ENCODE data around the gene RALGAPA2. TPM values are rescaled to one million over a fixed set of nuclear protein-coding genes. Genes with fewer than 3 reads are reported as not detected.

Gene RALGAPA2
- total and polyA plus RNA-seq, 7 experiments from 2014 or later: 6.7 to 45.4 (median 34.9) TPM

DNA sequence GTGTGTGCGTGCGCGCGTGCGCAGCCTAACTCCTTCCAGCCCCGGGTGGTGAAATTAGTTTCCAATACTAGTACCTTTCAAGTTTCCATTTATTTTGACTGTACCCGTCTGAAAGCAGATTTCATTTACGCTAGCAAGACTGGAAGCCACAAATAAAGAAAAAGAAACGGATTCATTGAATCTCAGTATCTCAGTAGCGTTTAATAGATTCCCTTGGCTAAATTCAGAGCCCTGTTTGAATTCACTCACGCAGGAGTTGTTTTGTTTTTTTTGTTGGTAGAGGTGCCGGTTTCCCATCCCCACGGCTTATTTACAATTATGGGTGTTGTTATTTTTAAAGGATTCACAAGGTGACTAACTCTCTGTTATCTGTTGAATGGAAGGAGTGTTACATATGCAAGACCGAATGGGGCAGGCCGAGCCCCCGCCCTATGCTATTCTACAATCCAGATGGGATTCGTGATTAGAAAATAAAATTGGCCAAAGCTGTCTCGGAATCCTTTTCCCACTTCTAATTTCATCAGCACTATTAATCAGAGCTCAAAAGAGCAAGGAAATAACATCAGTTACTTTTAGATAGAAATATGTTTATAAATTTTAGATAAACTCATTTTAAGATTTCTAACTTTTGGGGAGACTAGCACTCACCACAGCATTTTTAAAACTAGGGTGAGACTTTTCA lies 346.8 kb downstream of the RALGAPA2 start:
- Mint-ChIP-seq H3K27me3 (peaks cover 51 to 74% (median 63%) of the 10 kb centered on the region in 5 donors), H3K4me1 (peaks cover 8 to 34% (median 23%) of the 10 kb centered on the region in 7 donors), H3K27ac (no peak overlapping the region), H3K36me3 (peaks cover 0 to 5% (median 0%) of the 10 kb centered on the region in 5 donors), H3K9me3 (no peaks in the 10 kb centered on the region), H3K4me3 (peak overlapping the region in 1 of 10 donors; percentile 34)
- POLR2A ChIA-PET: no interaction called here
- DNase-seq (no peak), ATAC-seq (no peak)
- Histone ChIP-seq H3K27me3 (ENCODE audit: control insufficient read depth in 2 of 2, insufficient read depth in 2 of 2, low read length in 2 of 2) (no peaks in the 10 kb centered on the region), H3K9me3 (ENCODE audit: control insufficient read depth in 2 of 3, low read length in 3 of 3) (no peaks in the 10 kb centered on the region), H3K4me1 (ENCODE audit: control insufficient read depth in 2 of 2, insufficient read depth in 2 of 2, low read length in 2 of 2) (peaks cover 0 to 4% of the 10 kb centered on the region in 2 donors), H3K4me3 (ENCODE audit: low read length) (no peak overlapping the region), H3K36me3 (ENCODE audit: control insufficient read depth in 2 of 3, insufficient read depth in 3 of 3, low read length in 3 of 3) (no peaks in the 10 kb centered on the region), H3K27ac (ENCODE audit: low read depth, low read length) (no peak overlapping the region)
- intact Hi-C loops (cut with micrococcal nuclease): loop anchor here in 1 of 2 donors (5.0 to 10.0 kb wide), 3 partner anchors 1142 to 1339 kb away; partner anchors contain the start of gene PAX1
- CTCF ChIA-PET: no interaction called here

DNA sequence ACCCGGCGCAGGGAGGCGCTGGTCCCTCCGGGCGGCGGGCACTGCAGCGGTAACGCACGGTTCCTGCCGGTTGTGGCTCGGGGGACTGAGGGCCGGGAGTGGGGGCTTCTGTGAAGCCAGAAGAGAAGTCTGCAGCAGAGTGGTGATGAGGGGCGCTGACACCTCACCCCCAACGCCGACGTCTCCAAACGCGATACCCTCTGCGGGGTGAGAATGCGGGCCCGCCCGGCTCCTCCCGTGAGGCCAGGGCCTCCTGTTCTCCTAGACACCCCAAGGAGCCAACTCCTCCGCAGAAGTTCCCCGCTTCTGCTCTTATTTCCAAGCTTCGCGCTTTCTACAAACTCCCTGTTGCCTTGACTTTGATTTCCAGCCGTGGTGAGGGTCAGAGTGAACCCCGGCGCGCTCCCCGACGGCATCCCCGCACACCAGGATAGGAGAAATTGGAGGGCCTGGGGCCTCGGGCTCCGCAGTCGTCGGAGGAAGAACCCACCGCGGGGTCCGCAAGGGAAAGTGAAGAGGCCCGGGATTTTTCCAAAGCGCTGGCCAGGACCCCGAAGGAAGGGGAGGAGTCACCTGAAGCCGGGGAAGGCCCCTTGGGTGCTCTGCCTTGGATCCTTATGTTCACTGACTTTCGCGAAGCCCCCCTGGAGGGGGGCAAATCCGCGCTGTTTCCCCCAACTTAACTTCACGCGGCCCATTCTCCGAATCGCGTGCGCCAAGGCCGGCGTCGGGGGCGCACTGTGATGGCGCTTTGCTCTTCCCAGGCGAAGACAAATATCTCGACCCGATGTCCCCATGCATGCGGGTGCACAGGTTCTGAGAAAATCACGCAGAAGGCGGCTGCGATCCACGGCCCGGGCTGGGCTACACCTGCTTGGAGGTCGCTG lies 347.6 kb downstream of the RALGAPA2 start:
- intact Hi-C loops (cut with micrococcal nuclease): loop anchor here in 1 of 2 donors (5.0 to 10.0 kb wide), 3 partner anchors 1142 to 1340 kb away; partner anchors contain the start of gene PAX1
- H3K27me3 Mint-ChIP-seq: peaks cover 51 to 73% (median 61%) of the 10 kb centered on the region in 5 donors

DNA sequence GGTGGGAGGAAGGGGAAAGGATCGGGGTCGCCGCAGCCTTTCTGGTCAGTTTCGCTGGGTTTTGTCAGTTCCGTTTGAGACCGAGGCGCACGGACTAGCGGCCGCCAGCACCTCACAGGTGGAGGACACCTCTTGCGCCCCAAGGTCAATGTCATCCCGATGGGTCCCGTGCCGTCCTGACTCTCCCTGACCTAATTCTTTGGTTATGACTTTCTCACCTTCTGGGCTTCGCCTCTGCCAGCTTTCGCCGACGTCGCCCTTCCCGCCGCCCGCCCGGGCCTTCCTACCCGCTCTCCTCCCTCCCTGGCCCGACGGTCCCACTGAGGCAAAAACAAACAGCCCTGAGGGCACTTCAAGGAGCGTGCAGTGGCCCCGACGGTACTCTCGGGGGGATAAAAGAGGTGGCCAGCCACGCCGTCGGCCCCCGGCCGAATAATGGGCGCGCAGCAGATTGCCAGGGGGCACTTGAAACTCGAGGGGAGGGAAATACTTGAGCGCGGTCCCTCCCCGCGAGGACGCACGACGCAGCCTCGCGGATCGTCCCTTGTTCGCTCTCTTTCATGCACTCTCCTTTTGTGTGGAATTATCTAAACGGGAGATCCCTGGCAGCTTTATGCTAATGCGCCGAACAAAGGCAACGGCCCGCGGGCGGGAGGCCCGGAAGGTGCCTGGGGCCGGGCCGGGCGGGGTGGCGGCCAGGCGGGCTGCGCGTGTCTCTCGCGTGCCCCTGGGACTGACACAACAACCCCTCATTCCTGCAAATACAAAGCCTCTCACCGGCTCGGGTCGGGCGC lies 348.4 kb downstream of the RALGAPA2 start:
- POLR2A ChIA-PET: no interaction called here
- no peaks in the 10 kb centered on the region for H3K9me3 ChIP-seq (ENCODE audit: control insufficient read depth in 2 of 3, low read length in 3 of 3)
- ATAC-seq (no peak), DNase-seq (peak in 1 of 9 donors; percentile 25)
- no peaks in the 10 kb centered on the region for H3K9me3 Mint-ChIP-seq
- H3K4me3 Mint-ChIP-seq: peak overlapping the region in 1 of 10 donors; percentile 45
- H3K27ac Mint-ChIP-seq: no peak overlapping the region
- H3K4me1 Mint-ChIP-seq: peaks cover 0 to 40% (median 28%) of the 10 kb centered on the region in 7 donors
- H3K4me3 ChIP-seq (ENCODE audit: low read length): no peak overlapping the region
- H3K27me3 ChIP-seq (ENCODE audit: control insufficient read depth in 2 of 2, insufficient read depth in 2 of 2, low read length in 2 of 2): no peaks in the 10 kb centered on the region
- intact Hi-C loops (cut with micrococcal nuclease): loop anchor here in 1 of 2 donors (2.0 to 10.0 kb wide), 2 partner anchors 737 to 1341 kb away; partner anchors contain the start of gene PAX1
- CTCF ChIA-PET: no interaction called here
- H3K27ac ChIP-seq (ENCODE audit: low read depth, low read length): no peak overlapping the region
- H3K36me3 ChIP-seq (ENCODE audit: control insufficient read depth in 2 of 3, insufficient read depth in 3 of 3, low read length in 3 of 3): no peaks in the 10 kb centered on the region
- peaks cover 53 to 76% (median 63%) of the 10 kb centered on the region in 5 donors for H3K27me3 Mint-ChIP-seq
- H3K4me1 ChIP-seq (ENCODE audit: control insufficient read depth in 2 of 2, insufficient read depth in 2 of 2, low read length in 2 of 2): peaks cover 0 to 10% of the 10 kb centered on the region in 2 donors
- H3K36me3 Mint-ChIP-seq: no peaks in the 10 kb centered on the region

More for the DNA sequence above, 347.6 kb downstream of the RALGAPA2 start:
- Histone ChIP-seq H3K27ac (ENCODE audit: low read depth, low read length) (no peak overlapping the region), H3K36me3 (ENCODE audit: control insufficient read depth in 2 of 3, insufficient read depth in 3 of 3, low read length in 3 of 3) (no peaks in the 10 kb centered on the region), H3K4me1 (ENCODE audit: control insufficient read depth in 2 of 2, insufficient read depth in 2 of 2, low read length in 2 of 2) (peaks cover 0 to 10% of the 10 kb centered on the region in 2 donors), H3K9me3 (ENCODE audit: control insufficient read depth in 2 of 3, low read length in 3 of 3) (no peaks in the 10 kb centered on the region), H3K27me3 (ENCODE audit: control insufficient read depth in 2 of 2, insufficient read depth in 2 of 2, low read length in 2 of 2) (no peaks in the 10 kb centered on the region), H3K4me3 (ENCODE audit: low read length) (no peak overlapping the region)
- peaks cover 0 to 1% (median 0%) of the 10 kb centered on the region in 5 donors for H3K36me3 Mint-ChIP-seq
- peak in 1 of 9 donors; percentile 41 for DNase-seq
- H3K9me3 Mint-ChIP-seq: no peaks in the 10 kb centered on the region
- no peak overlapping the region for H3K27ac Mint-ChIP-seq
- POLR2A ChIA-PET: no interaction called here
- ATAC-seq: no peak
- peak overlapping the region in 1 of 10 donors; percentile 34 for H3K4me3 Mint-ChIP-seq
- CTCF ChIA-PET: no interaction called here
- H3K4me1 Mint-ChIP-seq: peaks cover 2 to 37% (median 27%) of the 10 kb centered on the region in 7 donors

DNA sequence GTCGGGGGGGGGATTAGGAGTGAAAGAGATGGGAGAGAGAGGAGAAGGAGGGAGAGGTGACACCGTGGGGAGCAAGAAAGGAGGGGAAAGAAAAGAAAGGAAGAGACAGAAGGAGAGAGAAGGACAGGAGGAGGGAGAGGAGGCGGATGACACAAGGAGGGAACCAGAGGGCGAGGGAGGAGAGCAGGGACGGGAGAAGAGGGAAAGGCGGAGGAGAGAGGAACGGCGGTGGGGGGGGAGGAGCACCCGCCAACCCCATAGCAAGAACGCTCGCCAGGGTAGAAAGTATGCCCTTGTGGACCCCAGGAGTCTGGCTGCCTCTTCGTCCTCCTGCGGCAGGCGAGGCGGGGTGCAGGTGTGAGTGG lies 349.0 kb downstream of the RALGAPA2 start:
- Histone ChIP-seq H3K4me3 (ENCODE audit: low read length) (no peak overlapping the region), H3K36me3 (ENCODE audit: control insufficient read depth in 2 of 3, insufficient read depth in 3 of 3, low read length in 3 of 3) (no peaks in the 10 kb centered on the region), H3K4me1 (ENCODE audit: control insufficient read depth in 2 of 2, insufficient read depth in 2 of 2, low read length in 2 of 2) (peaks cover 0 to 10% of the 10 kb centered on the region in 2 donors), H3K9me3 (ENCODE audit: control insufficient read depth in 2 of 3, low read length in 3 of 3) (no peaks in the 10 kb centered on the region), H3K27ac (ENCODE audit: low read depth, low read length) (no peak overlapping the region), H3K27me3 (ENCODE audit: control insufficient read depth in 2 of 2, insufficient read depth in 2 of 2, low read length in 2 of 2) (no peaks in the 10 kb centered on the region)
- peaks cover 0 to 40% (median 28%) of the 10 kb centered on the region in 7 donors for H3K4me1 Mint-ChIP-seq
- ATAC-seq (no peak), DNase-seq (no peak)
- peak overlapping the region in 2 of 10 donors; percentile 17 to 45 for H3K4me3 Mint-ChIP-seq
- CTCF ChIA-PET: no interaction called here
- no peaks in the 10 kb centered on the region for H3K36me3 Mint-ChIP-seq
- H3K9me3 Mint-ChIP-seq: no peaks in the 10 kb centered on the region
- H3K27me3 Mint-ChIP-seq: peaks cover 56 to 76% (median 67%) of the 10 kb centered on the region in 5 donors
- intact Hi-C loops (cut with micrococcal nuclease): loop anchor here in 1 of 2 donors (2.0 to 10.0 kb wide), 2 partner anchors 737 to 1341 kb away; partner anchors contain the start of gene PAX1
- POLR2A ChIA-PET: no interaction called here
- no peak overlapping the region for H3K27ac Mint-ChIP-seq

DNA sequence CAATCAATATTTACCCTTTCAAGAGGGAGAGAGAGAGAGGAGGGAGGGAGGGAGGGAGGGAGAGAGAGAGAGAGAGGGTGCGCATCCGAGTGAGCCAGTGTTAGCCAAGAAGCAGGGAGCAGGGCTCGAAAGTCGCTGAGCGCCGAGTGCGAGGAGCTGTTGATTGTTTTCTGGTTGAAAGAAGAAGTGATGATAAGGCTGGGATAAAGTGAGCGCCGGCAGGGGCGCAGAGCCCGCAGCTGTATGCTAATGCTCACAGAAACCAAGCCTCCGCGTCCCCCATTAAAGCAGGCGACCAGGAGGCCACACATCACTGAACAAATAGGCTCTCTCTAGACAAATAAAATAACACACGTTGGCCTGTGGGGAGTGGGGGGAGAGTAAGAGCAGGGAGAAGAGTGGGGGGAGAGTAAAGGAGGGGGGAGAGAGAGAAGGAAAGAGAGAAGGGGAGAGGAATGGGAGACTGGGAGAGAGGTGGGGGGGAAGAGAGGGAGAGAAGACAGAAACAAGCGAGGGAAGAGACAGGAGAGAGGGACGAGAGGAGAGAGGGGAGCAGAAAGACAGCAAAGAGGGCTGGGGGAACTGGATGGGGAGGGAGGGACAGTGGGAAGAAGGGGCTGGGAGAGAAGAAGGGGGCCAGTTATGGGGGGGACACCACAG lies 349.5 kb downstream of the RALGAPA2 start:
- H3K27ac ChIP-seq (ENCODE audit: low read depth, low read length): no peak overlapping the region
- peaks cover 0 to 10% of the 10 kb centered on the region in 2 donors for H3K4me1 ChIP-seq (ENCODE audit: control insufficient read depth in 2 of 2, insufficient read depth in 2 of 2, low read length in 2 of 2)
- H3K9me3 ChIP-seq (ENCODE audit: control insufficient read depth in 2 of 3, low read length in 3 of 3): no peaks in the 10 kb centered on the region
- no peaks in the 10 kb centered on the region for H3K9me3 Mint-ChIP-seq
- ChIA-PET POLR2A (interaction anchor here (0.7 kb wide), 1 partner anchor 1506 kb away, joined by 3 read pairs; no protein-coding TSS in a partner anchor), CTCF (no interaction called here)
- intact Hi-C loops (cut with micrococcal nuclease): loop anchor here in 1 of 2 donors (2.0 to 10.0 kb wide), 2 partner anchors 738 to 1342 kb away; partner anchors contain the start of gene PAX1
- H3K36me3 ChIP-seq (ENCODE audit: control insufficient read depth in 2 of 3, insufficient read depth in 3 of 3, low read length in 3 of 3): no peaks in the 10 kb centered on the region
- H3K27me3 Mint-ChIP-seq: peaks cover 57 to 76% (median 67%) of the 10 kb centered on the region in 5 donors
- no peak for ATAC-seq
- H3K27me3 ChIP-seq (ENCODE audit: control insufficient read depth in 2 of 2, insufficient read depth in 2 of 2, low read length in 2 of 2): no peaks in the 10 kb centered on the region
- no peak overlapping the region for H3K4me3 ChIP-seq (ENCODE audit: low read length)
- H3K36me3 Mint-ChIP-seq: no peaks in the 10 kb centered on the region
- H3K4me1 Mint-ChIP-seq: peaks cover 0 to 40% (median 28%) of the 10 kb centered on the region in 7 donors
- H3K27ac Mint-ChIP-seq: no peak overlapping the region
- no peak for DNase-seq
- no peak overlapping the region for H3K4me3 Mint-ChIP-seq

All from naive thymus-derived CD4-positive, alpha-beta T cell (primary cell).